ENCODE measurements around the gene IQCH.

The IQCH gene

GRCh38 chr15:67504056-67504455, 249.5 kb downstream of the IQCH start:
- Histone ChIP-seq H3K36me3 (ENCODE audit: insufficient read depth, low read length) (no peaks in the 10 kb centered on the region), H3K9me3 (ENCODE audit: low read depth, low read length) (no peaks in the 10 kb centered on the region), H3K4me3 (no peak overlapping the region), H3K27ac (no peak overlapping the region), H3K9ac (ENCODE audit: insufficient read length) (no peak overlapping the region)
- no peak for DNase-seq (ENCODE audit: low read depth, low spot score)
- TF ChIP-seq FOXP2 (optimal IDR thresholded peaks at IDR 0.05; ENCODE audit: control extremely low read depth, extremely low read length, insufficient read depth) (no peak), POLR2AphosphoS5 (IDR thresholded peaks at IDR 0.05; ENCODE audit: borderline replicate concordance, low read depth, low read length) (no peak), EZH2 (IDR thresholded peaks at IDR 0.05) (no peak)

GRCh38 chr15:67504796-67505195, 250.2 kb downstream of the IQCH start:
- Histone ChIP-seq H3K27ac (no peak overlapping the region), H3K4me3 (peak overlapping the region; percentile 4; the same call in 1 of the 2 replicates), H3K9ac (ENCODE audit: insufficient read length) (no peak overlapping the region), H3K9me3 (ENCODE audit: low read depth, low read length) (no peaks in the 10 kb centered on the region), H3K36me3 (ENCODE audit: insufficient read depth, low read length) (no peaks in the 10 kb centered on the region)
- DNase-seq (ENCODE audit: low read depth, low spot score), result no peak
- no peak for TF ChIP-seq EZH2 (IDR thresholded peaks at IDR 0.05)
- TF ChIP-seq FOXP2 (optimal IDR thresholded peaks at IDR 0.05; ENCODE audit: control extremely low read depth, extremely low read length, insufficient read depth), result no peak
- TF ChIP-seq POLR2AphosphoS5 (IDR thresholded peaks at IDR 0.05; ENCODE audit: borderline replicate concordance, low read depth, low read length), result no peak

GRCh38 chr15:67505675-67506572, 251.3 kb downstream of the IQCH start:
- Histone ChIP-seq H3K27ac (no peak overlapping the region), H3K9me3 (ENCODE audit: low read depth, low read length) (no peaks in the 10 kb centered on the region), H3K9ac (ENCODE audit: insufficient read length) (no peak overlapping the region), H3K36me3 (ENCODE audit: insufficient read depth, low read length) (no peaks in the 10 kb centered on the region), H3K4me3 (no peak overlapping the region)
- DNase-seq (ENCODE audit: low read depth, low spot score), result no peak
- no peak for TF ChIP-seq POLR2AphosphoS5 (IDR thresholded peaks at IDR 0.05; ENCODE audit: borderline replicate concordance, low read depth, low read length)
- no peak for TF ChIP-seq FOXP2 (optimal IDR thresholded peaks at IDR 0.05; ENCODE audit: control extremely low read depth, extremely low read length, insufficient read depth)
- no peak for TF ChIP-seq EZH2 (IDR thresholded peaks at IDR 0.05)

- DNase-seq (ENCODE audit: low read depth, low spot score), result no peak
- no peaks in the 10 kb centered on the region for H3K9me3 ChIP-seq (ENCODE audit: low read depth, low read length)
- no peak overlapping the region for H3K9ac ChIP-seq (ENCODE audit: insufficient read length)
- H3K4me3 ChIP-seq, result no peak overlapping the region
- H3K36me3 ChIP-seq (ENCODE audit: insufficient read depth, low read length), result no peaks in the 10 kb centered on the region
- H3K27ac ChIP-seq, result no peak overlapping the region
- no peak for TF ChIP-seq FOXP2 (optimal IDR thresholded peaks at IDR 0.05; ENCODE audit: control extremely low read depth, extremely low read length, insufficient read depth)
- TF ChIP-seq POLR2AphosphoS5 (IDR thresholded peaks at IDR 0.05; ENCODE audit: borderline replicate concordance, low read depth, low read length), result no peak
- no peak for TF ChIP-seq EZH2 (IDR thresholded peaks at IDR 0.05)
Measured at GRCh38 chr15:67506775-67507747, 252.5 kb downstream of the IQCH start.

GRCh38 chr15:67508407-67508806, 253.8 kb downstream of the IQCH start:
- no peak for DNase-seq (ENCODE audit: low read depth, low spot score)
- no peaks in the 10 kb centered on the region for H3K9me3 ChIP-seq (ENCODE audit: low read depth, low read length)
- TF ChIP-seq POLR2AphosphoS5 (IDR thresholded peaks at IDR 0.05; ENCODE audit: borderline replicate concordance, low read depth, low read length), result no peak
- no peak for TF ChIP-seq EZH2 (IDR thresholded peaks at IDR 0.05)
- TF ChIP-seq FOXP2 (optimal IDR thresholded peaks at IDR 0.05; ENCODE audit: control extremely low read depth, extremely low read length, insufficient read depth), result no peak
- no peaks in the 10 kb centered on the region for H3K36me3 ChIP-seq (ENCODE audit: insufficient read depth, low read length)
- H3K9ac ChIP-seq (ENCODE audit: insufficient read length), result no peak overlapping the region
- no peak overlapping the region for H3K4me3 ChIP-seq
- no peak overlapping the region for H3K27ac ChIP-seq

GRCh38 chr15:67509918-67510317, 255.3 kb downstream of the IQCH start:
- Histone ChIP-seq H3K27ac (no peak overlapping the region), H3K4me3 (no peak overlapping the region), H3K9ac (ENCODE audit: insufficient read length) (no peak overlapping the region), H3K9me3 (ENCODE audit: low read depth, low read length) (no peaks in the 10 kb centered on the region), H3K36me3 (ENCODE audit: insufficient read depth, low read length) (no peaks in the 10 kb centered on the region)
- DNase-seq (ENCODE audit: low read depth, low spot score), result no peak
- TF ChIP-seq POLR2AphosphoS5 (IDR thresholded peaks at IDR 0.05; ENCODE audit: borderline replicate concordance, low read depth, low read length), result no peak
- TF ChIP-seq EZH2 (IDR thresholded peaks at IDR 0.05), result no peak
- TF ChIP-seq FOXP2 (optimal IDR thresholded peaks at IDR 0.05; ENCODE audit: control extremely low read depth, extremely low read length, insufficient read depth), result no peak

- H3K4me3 ChIP-seq, result no peak overlapping the region
- no peak for DNase-seq (ENCODE audit: low read depth, low spot score)
- H3K9me3 ChIP-seq (ENCODE audit: low read depth, low read length), result no peaks in the 10 kb centered on the region
- H3K27ac ChIP-seq, result no peak overlapping the region
- H3K9ac ChIP-seq (ENCODE audit: insufficient read length), result no peak overlapping the region
- H3K36me3 ChIP-seq (ENCODE audit: insufficient read depth, low read length), result no peaks in the 10 kb centered on the region
- no peak for TF ChIP-seq FOXP2 (optimal IDR thresholded peaks at IDR 0.05; ENCODE audit: control extremely low read depth, extremely low read length, insufficient read depth)
- no peak for TF ChIP-seq EZH2 (IDR thresholded peaks at IDR 0.05)
- no peak for TF ChIP-seq POLR2AphosphoS5 (IDR thresholded peaks at IDR 0.05; ENCODE audit: borderline replicate concordance, low read depth, low read length)
Measured at GRCh38 chr15:67510597-67511190, 256.1 kb downstream of the IQCH start.

GRCh38 chr15:67511606-67512005, 257.0 kb downstream of the IQCH start:
- Histone ChIP-seq H3K9me3 (ENCODE audit: low read depth, low read length) (no peaks in the 10 kb centered on the region), H3K9ac (ENCODE audit: insufficient read length) (no peak overlapping the region), H3K36me3 (ENCODE audit: insufficient read depth, low read length) (no peaks in the 10 kb centered on the region), H3K4me3 (no peak overlapping the region), H3K27ac (no peak overlapping the region)
- no peak for DNase-seq (ENCODE audit: low read depth, low spot score)
- no peak for TF ChIP-seq POLR2AphosphoS5 (IDR thresholded peaks at IDR 0.05; ENCODE audit: borderline replicate concordance, low read depth, low read length)
- no peak for TF ChIP-seq FOXP2 (optimal IDR thresholded peaks at IDR 0.05; ENCODE audit: control extremely low read depth, extremely low read length, insufficient read depth)
- TF ChIP-seq EZH2 (IDR thresholded peaks at IDR 0.05), result no peak
